ENCODE measurements around the gene MBOAT2.

- TF ChIP-seq ZNF274 (CRISPR knock-in tag; IDR thresholded peaks at IDR 0.05) (no peak), NAIF1 (CRISPR knock-in tag; IDR thresholded peaks at IDR 0.05; ENCODE audit: borderline replicate concordance) (no peak), MYC (CRISPR knock-in tag; IDR thresholded peaks at IDR 0.05; ENCODE audit: borderline replicate concordance) (no peak), POLR2AphosphoS5 (IDR thresholded peaks at IDR 0.05; ENCODE audit: low read depth, low read length) (no peak), CTCF (CRISPR knock-in tag; IDR thresholded peaks at IDR 0.05) (no peak), ATF4 (CRISPR knock-in tag; IDR thresholded peaks at IDR 0.05) (no peak), ZC3H13 (CRISPR knock-in tag; IDR thresholded peaks at IDR 0.05) (no peak), POLR2A (IDR thresholded peaks at IDR 0.05; ENCODE audit: insufficient read depth in 1 of 2, low read depth in 2 of 2, low read length in 2 of 2) (no peak), IRF2 (CRISPR knock-in tag; IDR thresholded peaks at IDR 0.05) (no peak), ZNF704 (CRISPR knock-in tag; IDR thresholded peaks at IDR 0.05; ENCODE audit: borderline replicate concordance) (no peak), CEBPB (IDR thresholded peaks at IDR 0.05; ENCODE audit: borderline replicate concordance, low read depth, low read length) (no peak), E2F1 (CRISPR knock-in tag; IDR thresholded peaks at IDR 0.05) (no peak), SMC3 (IDR thresholded peaks at IDR 0.05; ENCODE audit: low read length) (no peak), ARNT (IDR thresholded peaks at IDR 0.05) (no peak)
Observed at GRCh38 chr2:8802741-8803140, 200.7 kb downstream of the MBOAT2 start.

Measured in HepG2 (cell line).